ENCODE results near the gene AVL9.
"Not testable (repeated sequence)": the region's sequence is repeated elsewhere in the genome, so short reads cannot be mapped to it uniquely, and the experiment has no call there.

GRCh38 chr7:32619416-32619815 is 124.1 kb downstream of the AVL9 start:
- TF ChIP-seq CTCF, EZH2, EZH2phosphoT487 (IDR thresholded peaks at IDR 0.05): not testable (repeated sequence)

Measured in neural progenitor cell (in vitro differentiated cells).